ENCODE data around the gene ZNF358.
A peak's percentile ranks its signal among the peaks of the same experiment; 100 is the strongest.

Gene ZNF358

DNA sequence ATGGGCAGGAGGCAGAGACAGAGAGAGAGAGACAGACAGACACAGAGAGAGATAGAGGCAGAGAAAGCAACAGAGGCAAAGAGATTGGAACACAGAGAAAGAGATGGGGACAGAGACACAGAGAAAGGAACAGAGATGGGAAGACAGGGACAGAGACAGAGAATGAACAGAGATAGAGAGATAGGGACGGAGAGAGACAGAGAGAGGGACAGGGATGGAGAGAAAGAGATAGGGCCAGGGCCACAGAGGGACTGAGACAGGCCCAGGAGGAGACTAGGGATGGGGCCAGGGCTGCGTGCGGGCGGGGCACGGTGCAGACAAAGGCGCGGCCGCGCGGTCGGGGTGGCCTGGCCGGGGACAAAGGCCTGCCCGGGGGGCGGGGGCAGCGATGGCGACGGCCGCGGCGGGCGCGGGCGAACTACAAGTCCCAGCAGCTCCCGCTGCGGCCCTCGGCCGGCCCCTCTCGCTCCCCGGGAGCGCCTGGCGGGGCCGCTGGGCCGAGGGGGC, at the start of gene ZNF358:
ZNF358 (plus strand) TSS at position 459 of the 507 bp plus-strand sequence. CDS start 3,140 bp downstream, outside the sequence.
- POLR2A ChIA-PET (ENCODE audit: low non-redundant PET), result no interaction called here
- H3K27ac ChIP-seq, result peak within 1 kb of the TSS; percentile 78
- TF ChIP-seq, protein P1, sequence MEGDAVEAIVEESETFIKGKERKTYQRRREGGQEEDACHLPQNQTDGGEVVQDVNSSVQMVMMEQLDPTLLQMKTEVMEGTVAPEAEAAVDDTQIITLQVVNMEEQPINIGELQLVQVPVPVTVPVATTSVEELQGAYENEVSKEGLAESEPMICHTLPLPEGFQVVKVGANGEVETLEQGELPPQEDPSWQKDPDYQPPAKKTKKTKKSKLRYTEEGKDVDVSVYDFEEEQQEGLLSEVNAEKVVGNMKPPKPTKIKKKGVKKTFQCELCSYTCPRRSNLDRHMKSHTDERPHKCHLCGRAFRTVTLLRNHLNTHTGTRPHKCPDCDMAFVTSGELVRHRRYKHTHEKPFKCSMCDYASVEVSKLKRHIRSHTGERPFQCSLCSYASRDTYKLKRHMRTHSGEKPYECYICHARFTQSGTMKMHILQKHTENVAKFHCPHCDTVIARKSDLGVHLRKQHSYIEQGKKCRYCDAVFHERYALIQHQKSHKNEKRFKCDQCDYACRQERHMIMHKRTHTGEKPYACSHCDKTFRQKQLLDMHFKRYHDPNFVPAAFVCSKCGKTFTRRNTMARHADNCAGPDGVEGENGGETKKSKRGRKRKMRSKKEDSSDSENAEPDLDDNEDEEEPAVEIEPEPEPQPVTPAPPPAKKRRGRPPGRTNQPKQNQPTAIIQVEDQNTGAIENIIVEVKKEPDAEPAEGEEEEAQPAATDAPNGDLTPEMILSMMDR (conservative IDR thresholded peaks at IDR 0.05; ENCODE audit: low read depth), result no peak
- DNase-seq (ENCODE audit: low spot score), result peak; percentile 63
- CTCF ChIA-PET, result no interaction called here

DNA sequence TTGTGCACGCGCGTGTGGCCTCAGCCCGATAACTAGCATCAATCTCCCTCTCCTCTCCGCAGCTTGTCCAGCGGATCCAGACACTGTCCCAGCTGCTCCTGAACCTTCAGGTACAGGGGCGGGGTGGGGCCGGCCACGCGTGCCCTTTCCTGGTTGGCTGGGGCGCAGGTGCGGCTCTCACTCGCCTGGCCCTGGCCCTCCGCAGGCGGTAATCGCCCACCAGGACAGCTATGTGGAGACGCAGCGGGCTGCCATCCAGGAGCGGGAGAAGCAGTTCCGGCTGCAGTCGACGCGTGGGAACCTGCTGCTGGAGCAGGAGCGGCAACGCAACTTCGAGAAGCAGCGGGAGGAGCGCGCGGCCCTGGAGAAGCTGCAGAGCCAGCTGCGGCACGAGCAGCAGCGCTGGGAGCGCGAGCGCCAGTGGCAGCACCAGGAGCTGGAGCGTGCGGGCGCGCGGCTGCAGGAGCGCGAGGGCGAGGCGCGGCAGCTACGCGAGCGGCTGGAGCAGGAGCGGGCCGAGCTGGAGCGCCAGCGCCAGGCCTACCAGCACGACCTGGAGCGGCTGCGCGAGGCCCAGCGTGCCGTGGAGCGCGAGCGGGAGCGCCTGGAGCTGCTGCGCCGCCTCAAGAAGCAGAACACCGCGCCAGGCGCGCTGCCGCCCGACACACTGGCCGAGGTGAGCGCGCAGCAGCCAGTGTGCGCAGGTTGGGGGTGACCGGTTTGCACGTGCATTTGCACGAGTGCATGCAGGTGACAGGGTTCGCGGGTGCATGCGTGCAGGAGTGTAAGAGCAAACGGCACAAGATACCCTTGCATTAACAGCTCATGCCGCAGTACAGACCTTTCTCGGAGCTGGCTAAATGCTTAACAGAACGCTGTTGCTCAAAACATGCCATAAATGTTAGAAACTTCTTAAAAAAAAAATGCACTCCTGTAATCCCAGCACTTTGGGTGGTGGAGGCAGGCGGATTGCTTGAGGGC, 48.6 kb upstream of the ZNF358 start:
- POLR2A ChIA-PET (ENCODE audit: low non-redundant PET), result interaction anchor here (1.0 kb wide), 1 partner anchor 34 kb away, joined by 3 read pairs; no protein-coding TSS in a partner anchor

DNA sequence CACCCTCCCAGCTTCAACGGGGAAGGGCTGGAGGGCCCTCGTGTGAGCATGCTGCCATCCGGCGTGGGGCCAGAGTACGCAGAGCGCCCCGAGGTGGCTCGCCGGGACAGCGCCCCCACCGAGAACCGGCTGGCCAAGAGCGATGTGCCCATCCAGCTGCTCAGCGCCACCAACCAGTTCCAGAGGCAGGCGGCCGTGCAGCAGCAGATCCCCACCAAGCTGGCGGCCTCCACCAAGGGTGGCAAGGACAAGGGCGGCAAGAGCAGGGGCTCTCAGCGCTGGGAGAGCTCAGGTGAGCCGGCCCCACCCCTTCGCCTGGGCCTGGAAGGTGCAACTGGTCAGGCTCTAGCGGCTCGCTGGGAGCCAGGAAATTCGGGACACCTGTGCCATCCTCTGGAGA, 47.1 kb upstream of the ZNF358 start:
- TF ChIP-seq, protein P1 (conservative IDR thresholded peaks at IDR 0.05; ENCODE audit: low read depth), result no peak
- no peak for DNase-seq (ENCODE audit: low spot score)
- H3K27ac ChIP-seq, result no peak overlapping the region
- POLR2A ChIA-PET (ENCODE audit: low non-redundant PET), result no interaction called here
- CTCF ChIA-PET, result no interaction called here

More for the DNA sequence above, 48.6 kb upstream of the ZNF358 start:
- CTCF ChIA-PET, result no interaction called here
- no peak overlapping the region for H3K27ac ChIP-seq
- TF ChIP-seq, protein P1 (conservative IDR thresholded peaks at IDR 0.05; ENCODE audit: low read depth), result no peak
- no peak for DNase-seq (ENCODE audit: low spot score)

DNA sequence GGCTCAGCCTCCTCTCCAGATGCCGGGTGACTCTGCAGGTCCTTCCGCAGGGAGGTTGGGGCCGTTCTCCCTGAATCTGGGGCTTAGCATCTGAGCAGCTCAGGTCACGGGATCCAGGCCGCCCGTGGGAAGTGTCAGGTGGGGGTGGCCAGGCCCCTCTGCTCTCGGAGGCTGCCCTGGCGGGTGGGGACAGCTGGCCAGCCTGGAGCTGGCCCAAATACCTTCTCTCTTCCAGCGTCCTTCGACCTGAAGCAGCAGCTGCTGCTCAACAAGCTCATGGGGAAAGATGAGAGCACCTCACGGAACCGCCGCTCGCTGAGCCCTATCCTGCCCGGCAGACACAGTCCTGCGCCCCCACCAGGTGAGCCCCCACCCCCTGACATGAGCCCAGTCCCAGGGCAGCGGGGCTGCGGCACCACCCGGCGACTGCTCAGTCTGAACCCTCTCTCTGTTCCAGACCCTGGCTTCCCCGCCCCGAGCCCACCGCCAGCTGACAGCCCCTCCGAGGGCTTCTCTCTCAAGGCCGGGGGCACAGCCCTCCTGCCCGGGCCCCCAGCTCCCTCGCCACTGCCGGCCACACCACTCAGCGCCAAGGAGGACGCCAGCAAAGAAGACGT, 46.1 kb upstream of the ZNF358 start:
- CTCF ChIA-PET, result interaction anchor here (0.6 kb wide), 1 partner anchor 27 kb away, joined by 4 read pairs; no protein-coding TSS in a partner anchor
- no peak for DNase-seq (ENCODE audit: low spot score)
- no peak overlapping the region for H3K27ac ChIP-seq
- TF ChIP-seq, protein P1 (conservative IDR thresholded peaks at IDR 0.05; ENCODE audit: low read depth), result no peak
- POLR2A ChIA-PET (ENCODE audit: low non-redundant PET), result interaction anchor here (0.7 kb wide), 1 partner anchor 86 kb away, joined by 3 read pairs; no protein-coding TSS in a partner anchor

DNA sequence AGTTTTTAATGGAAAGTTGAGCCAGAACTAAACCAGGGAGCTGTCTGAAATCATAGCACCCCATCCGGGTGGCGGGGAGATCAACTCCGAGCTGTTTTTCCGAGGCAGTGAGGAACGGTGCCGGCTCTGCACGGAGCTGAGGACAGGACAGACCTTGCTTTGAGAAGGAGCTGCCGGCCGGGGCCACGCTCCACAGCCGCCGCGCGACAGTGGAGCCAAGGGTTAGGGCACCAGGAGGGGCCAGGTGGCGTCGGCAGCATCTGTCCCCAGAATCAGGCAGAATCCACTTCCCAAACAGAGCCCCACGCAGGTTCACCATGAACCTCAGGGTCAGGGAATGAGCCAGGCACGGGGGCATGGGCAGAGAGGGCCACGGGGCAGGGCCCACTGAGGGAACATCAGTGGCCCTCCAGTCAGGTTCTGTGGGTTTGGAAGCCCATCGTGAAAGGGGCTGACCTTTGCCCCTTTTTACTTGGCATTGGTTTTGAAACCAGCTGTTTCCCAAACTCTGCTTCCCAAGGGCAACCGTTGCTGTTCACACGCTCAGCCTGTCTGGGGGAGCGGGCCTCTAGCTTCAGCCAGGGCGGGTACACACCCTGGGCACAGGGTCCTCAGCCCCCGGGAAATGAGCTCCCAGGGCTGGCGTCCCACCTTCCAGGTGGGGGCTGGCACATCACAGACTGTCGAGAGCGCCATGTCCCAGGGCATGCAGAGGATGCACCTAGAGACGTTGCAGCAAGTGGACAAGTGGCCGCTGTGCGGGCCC, 45.2 kb upstream of the ZNF358 start:
- TF ChIP-seq, protein P1 (conservative IDR thresholded peaks at IDR 0.05; ENCODE audit: low read depth), result no peak
- 0 out of 2 replicates have a peak overlapping the region, but pooled peaks have one; percentile 15 for H3K27ac ChIP-seq
- POLR2A ChIA-PET (ENCODE audit: low non-redundant PET), result interaction anchor here (0.7 kb wide), 1 partner anchor 1394 kb away, joined by 3 read pairs; no protein-coding TSS in a partner anchor
- CTCF ChIA-PET, result interaction anchor here (0.6 kb wide), 1 partner anchor 26 kb away, joined by 4 read pairs; no protein-coding TSS in a partner anchor
- no peak for DNase-seq (ENCODE audit: low spot score)
